Activated CD8-positive, alpha-beta memory T cell treated with anti-CD3 and anti-CD28 coated beads, Interleukin-2, amount 50 U/mL, for 1 hour (primary cell): ENCODE measurements around the gene CAMTA2.

ENCODE experiments used
- DNase-seq: peaks from one replicate; pipeline ENCODE4 v3.0.0-alpha.2; 2020; ENCODE audit errors: extremely low read depth

CAMTA2 gene

DNA sequence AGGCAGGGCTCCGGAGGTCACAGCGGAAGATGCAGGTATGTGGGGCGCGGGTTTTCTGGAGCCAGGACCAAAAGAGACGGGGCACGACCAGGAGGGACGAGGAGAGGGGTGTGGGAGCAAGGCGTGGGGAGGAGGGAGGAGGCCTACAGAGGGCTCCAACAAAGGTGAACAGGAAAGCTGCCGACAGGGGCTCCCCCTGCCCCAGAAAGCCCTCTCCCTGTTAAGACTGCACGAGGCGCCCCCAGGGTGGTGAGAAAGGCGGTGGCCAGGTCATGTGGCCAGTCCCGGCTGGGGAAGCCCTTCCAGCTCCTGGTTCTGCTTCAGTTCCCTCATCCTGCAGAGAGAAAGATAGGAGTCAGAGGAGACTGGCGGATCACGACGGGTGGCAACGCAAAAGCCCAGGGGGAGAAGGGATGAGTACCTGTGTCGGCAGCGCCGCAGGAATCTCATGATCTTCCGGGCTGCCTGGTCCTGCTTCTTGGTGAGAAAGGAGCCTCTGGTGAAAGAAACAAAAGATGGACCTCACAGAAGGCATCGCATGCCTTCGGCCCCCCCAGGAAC lies 18.9 kb downstream of the CAMTA2 start:
- no peak for DNase-seq

DNA sequence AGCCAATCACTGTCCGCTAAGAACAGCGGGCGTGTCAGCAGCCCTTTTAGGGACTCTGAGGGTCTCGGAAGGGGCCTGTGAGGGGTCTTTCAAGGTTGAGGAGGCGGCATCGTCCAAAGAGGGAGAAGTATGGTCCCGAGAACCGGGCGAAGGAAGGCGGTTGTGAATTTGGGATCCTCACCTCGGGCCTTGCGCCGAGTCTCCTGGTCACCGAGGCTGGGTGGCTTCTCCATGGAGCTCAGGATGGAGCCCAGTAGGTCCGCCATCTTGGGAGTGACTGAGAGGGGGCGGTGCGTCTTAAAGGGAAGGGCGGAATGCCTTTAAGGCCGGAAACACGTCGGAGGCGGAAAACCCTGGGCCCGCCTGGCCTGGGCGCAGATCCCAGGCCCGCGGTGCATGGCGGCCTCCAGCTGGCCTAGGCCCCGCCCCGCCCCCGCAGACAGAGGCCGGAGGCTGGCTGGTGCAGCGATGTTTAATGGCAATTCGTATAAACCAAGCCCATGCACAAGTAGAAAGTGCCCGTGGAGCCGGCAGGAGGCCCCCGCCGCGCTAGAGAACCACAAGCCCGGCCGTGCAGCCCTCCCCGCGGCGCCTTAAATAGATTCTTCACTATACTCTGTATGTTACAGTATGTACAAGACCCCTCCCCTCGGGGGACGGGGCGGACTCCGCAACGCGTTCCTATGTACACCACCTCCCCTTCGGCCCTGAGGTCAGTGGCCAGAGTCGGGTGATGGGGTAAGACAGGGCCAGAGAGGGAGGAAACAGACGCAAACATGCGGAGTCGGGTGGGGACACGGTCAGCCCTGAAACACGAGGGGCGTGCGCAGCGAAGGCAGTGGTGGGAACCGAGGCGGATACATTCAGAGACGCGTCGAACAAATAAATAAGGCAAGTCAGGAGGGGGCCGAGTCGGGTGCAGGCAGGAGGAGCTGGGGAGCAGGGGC lies 19.7 kb downstream of the CAMTA2 start, which contains the start of gene SPAG7:
SPAG7 (minus strand) TSS at position 279 of the 947 bp plus-strand sequence; CDS start at position 266, 13 bp downstream.
- DNase-seq = peak; percentile 79

- peak; percentile 95 for DNase-seq
Observed at GRCh38 chr17:4966844-4967538, 20.5 kb downstream of the CAMTA2 start.

- no peak for DNase-seq
Observed at GRCh38 chr17:4965311-4965986, 22.0 kb downstream of the CAMTA2 start.

- no peak for DNase-seq
Observed at GRCh38 chr17:4960279-4960922, 27.1 kb downstream of the CAMTA2 start.

DNA sequence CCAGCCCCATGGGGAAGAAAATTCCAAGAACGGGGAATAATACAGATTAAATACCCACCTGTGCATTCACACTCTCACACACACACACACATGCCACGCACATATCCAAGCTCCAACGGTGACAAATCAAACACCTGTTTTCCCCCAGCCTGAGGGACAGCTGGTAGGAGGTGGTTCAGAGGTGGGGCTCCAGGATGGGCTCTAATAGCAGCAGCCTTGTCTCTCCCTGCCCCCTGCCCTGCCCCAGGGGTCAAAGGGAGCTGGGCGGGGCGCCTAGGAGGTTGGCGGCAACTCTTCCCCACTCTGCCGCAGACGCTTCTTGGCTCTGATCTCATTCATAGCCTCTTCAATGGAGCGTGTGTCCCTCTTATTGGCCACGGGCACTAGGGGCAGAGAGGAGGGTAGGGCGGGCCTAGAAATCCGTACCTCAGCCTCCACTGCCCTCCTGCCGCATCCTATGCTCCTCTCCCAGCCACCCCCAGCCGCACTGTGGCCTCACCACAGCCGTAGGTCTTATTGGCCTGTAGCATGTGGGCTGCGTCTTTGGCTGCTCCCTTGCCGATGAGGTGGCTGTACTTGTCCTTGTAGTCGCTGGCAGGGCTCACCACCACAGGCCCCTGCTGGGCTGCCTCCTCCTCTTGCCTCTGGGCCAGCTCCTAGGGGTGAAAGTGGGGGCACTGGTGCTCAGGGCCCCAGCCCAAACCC lies 28.1 kb downstream of the CAMTA2 start:
- DNase-seq = no peak

GRCh38 chr17:4958102-4958501 lies 29.4 kb downstream of the CAMTA2 start:
- DNase-seq = no peak

- DNase-seq = no peak
Observed at GRCh38 chr17:4956493-4957061, 30.9 kb downstream of the CAMTA2 start.

DNA sequence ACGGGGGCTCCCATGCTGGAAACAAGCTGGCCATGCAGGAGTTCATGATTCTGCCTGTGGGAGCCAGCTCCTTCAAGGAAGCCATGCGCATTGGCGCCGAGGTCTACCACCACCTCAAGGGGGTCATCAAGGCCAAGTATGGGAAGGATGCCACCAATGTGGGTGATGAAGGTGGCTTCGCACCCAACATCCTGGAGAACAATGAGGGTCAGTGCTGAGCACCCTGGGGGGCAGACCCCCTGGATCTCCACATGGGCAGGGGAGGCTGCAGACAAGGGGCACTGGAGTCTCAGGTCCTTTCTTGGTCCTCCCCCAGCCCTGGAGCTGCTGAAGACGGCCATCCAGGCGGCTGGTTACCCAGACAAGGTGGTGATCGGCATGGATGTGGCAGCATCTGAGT lies 32.4 kb downstream of the CAMTA2 start:
- DNase-seq = no peak

- DNase-seq = no peak
Observed at GRCh38 chr17:4953451-4953961, 34.0 kb downstream of the CAMTA2 start.

- DNase-seq = no peak
Observed at GRCh38 chr17:4951486-4951885, 36.0 kb downstream of the CAMTA2 start.

GRCh38 chr17:4950746-4951204 lies 36.7 kb downstream of the CAMTA2 start, which contains the start of gene ENO3:
TSS of gene ENO3 (plus strand) at chr17:4951119. CDS start at chr17:4951830, 711 bp downstream.
- no peak for DNase-seq

GRCh38 chr17:4950075-4950745 lies 37.3 kb downstream of the CAMTA2 start:
- DNase-seq = no peak

- DNase-seq = peak; percentile 70
Observed at GRCh38 chr17:4949321-4950074, 38.0 kb downstream of the CAMTA2 start.

GRCh38 chr17:4948931-4949320 lies 38.5 kb downstream of the CAMTA2 start:
- no peak for DNase-seq

DNA sequence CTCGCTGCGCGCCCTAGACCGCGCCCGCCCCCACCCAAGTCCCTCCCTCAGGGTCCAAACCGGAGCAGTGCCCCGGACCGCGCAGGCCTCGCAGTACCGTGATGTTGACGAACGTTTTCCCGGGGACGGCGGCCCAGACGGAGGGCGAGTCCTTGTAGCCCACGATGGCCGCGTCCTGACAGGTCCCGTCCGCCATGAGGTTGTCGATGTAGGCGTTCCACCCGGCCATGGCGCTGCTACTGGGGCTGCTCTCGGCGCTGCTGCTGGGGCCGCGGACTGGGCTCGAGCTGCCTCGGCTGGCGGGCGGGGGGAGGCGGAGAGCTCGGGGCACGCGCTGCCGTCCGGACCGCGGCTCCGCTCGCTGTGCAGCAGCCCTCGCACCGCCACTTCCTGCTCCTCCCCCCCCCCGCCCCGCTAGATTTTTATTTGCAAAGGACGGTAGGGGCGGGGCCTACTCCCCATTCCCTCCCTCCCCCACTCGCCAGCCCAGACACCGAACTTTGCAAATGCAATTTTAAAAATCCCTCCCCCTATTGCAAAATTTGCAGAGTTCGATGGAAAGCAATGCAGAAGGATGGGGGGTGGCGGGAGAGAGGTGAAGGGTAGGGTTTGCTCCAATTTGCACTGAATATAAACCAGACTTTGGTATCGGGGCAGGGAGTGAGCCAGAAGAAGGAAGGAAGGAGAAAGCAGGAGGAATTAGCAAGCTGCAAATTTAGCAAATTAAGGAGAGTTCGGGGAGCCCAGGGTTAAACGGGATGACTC lies 39.1 kb downstream of the CAMTA2 start, which contains the start of gene PFN1:
PFN1 (minus strand) TSS at position 365 of the 765 bp plus-strand sequence; CDS start at position 229, 136 bp downstream.
- DNase-seq = peak; percentile 69

- DNase-seq = no peak
Observed at GRCh38 chr17:4947411-4948165, 39.9 kb downstream of the CAMTA2 start.
